NCI-H2196 (cell line): ENCODE data around the gene PIMREG.

ENCODE experiments used
- DNase-seq: peaks from one replicate; lab custom pipeline; 2025; ENCODE audit not compliant: unreplicated experiment; lab: John Stamatoyannopoulos, UW

Gene PIMREG

GRCh38 chr17:6497496-6498221 is 53.4 kb downstream of the PIMREG start:
- no peak for DNase-seq

- DNase-seq: no peak
Observed at GRCh38 chr17:6498356-6498755, 54.1 kb downstream of the PIMREG start.

GRCh38 chr17:6498901-6499540 is 54.8 kb downstream of the PIMREG start:
- no peak for DNase-seq
